GM13976 (cell line): ENCODE measurements around the gene CDON.

Experiments
- DNase-seq: peaks from one replicate; pipeline ENCODE4 v3.0.0; 2012; ENCODE audit warnings: low spot score
- CTCF ChIP-seq: IDR thresholded peaks from 2 replicates; pipeline ENCODE4 v1.5.1; 2012; ENCODE audit warnings: borderline replicate concordance, mild to moderate bottlenecking; ENCODE audit not compliant: insufficient read depth; ENCODE audit errors: extremely low read depth, missing control alignments, control extremely low read depth
- in situ Hi-C: fragments of 300-500 bp; cut with MboI; formaldehyde crosslinking; loops from one replicate; pipeline ENCODE4 v1.12.0; 2022; ENCODE audit warnings: low sequenced_read_pairs, mixed read lengths, inconsistent platforms; ENCODE audit not compliant: unreplicated experiment

CDON gene

GRCh38 chr11:125955856-125956255, 106.8 kb downstream of the CDON start:
- no peak for DNase-seq
- no peak for TF ChIP-seq CTCF
- in situ Hi-C loops: no loop called here

- no peak for TF ChIP-seq CTCF
- in situ Hi-C loops: no loop called here
- DNase-seq: no peak
Measured at GRCh38 chr11:125954945-125955640, 107.6 kb downstream of the CDON start.

GRCh38 chr11:125954123-125954944, 108.3 kb downstream of the CDON start:
- in situ Hi-C loops: no loop called here
- DNase-seq: no peak

GRCh38 chr11:125953401-125953935, 109.2 kb downstream of the CDON start:
- in situ Hi-C loops: no loop called here
- TF ChIP-seq CTCF: no peak
- DNase-seq: no peak

More at GRCh38 chr11:125954123-125954944, 108.3 kb downstream of the CDON start:
- TF ChIP-seq CTCF: no peak

GRCh38 chr11:125952973-125953372, 109.7 kb downstream of the CDON start:
- TF ChIP-seq CTCF: no peak
- no peak for DNase-seq
- in situ Hi-C loops: no loop called here

GRCh38 chr11:125952559-125952958, 110.1 kb downstream of the CDON start:
- in situ Hi-C loops: no loop called here
- no peak for TF ChIP-seq CTCF
- no peak for DNase-seq
